Activated naive CD4-positive, alpha-beta T cell treated with anti-CD3 and anti-CD28 coated beads for 36 hours (primary cell): ENCODE data around the gene SELENON. TPM values are rescaled to one million over a fixed set of nuclear protein-coding genes. Genes with fewer than 3 reads are reported as not detected.

Source experiments
- CTCF ChIA-PET: fragments of 350-600 bp; sonication (Branson Sonifier 250); formaldehyde crosslinking; loops from one replicate; lab custom pipeline; 2021; ENCODE audit warnings: antibody characterized with exemption; lab: Charles Lee
- DNase-seq: peaks from one replicate; pipeline ENCODE4 v3.0.0-alpha.2; 2020
- H3K27ac Mint-ChIP-seq: one replicate; pipeline ENCODE4 v1.8.0; 2021; ENCODE audit warnings: mild to moderate bottlenecking, mixed read lengths
- H3K27me3 Mint-ChIP-seq: one replicate; pipeline ENCODE4 v1.8.0; 2021; ENCODE audit warnings: low read depth, mixed read lengths
- H3K36me3 Mint-ChIP-seq: one replicate; pipeline ENCODE4 v1.8.0; 2021; ENCODE audit warnings: low read depth, mixed read lengths
- H3K4me1 Mint-ChIP-seq: one replicate; pipeline ENCODE4 v1.8.0; 2021; ENCODE audit warnings: low read depth, mixed read lengths
- H3K4me3 Mint-ChIP-seq: one replicate; pipeline ENCODE4 v1.8.0; 2021; ENCODE audit warnings: mild to moderate bottlenecking, moderate library complexity, mixed read lengths
- H3K9me3 Mint-ChIP-seq: one replicate; pipeline ENCODE4 v1.8.0; 2021; ENCODE audit warnings: mixed read lengths
- intact Hi-C: fragments of 100-400 bp; cut with micrococcal nuclease; formaldehyde crosslinking; loops from one replicate; pipeline ENCODE4 v1.15.1; 2023
- total RNA-seq, 2 experiments: library from RNA; stranded (reverse); gene quantifications; one replicate each; pipeline ENCODE4 v1.2.3, GENCODE V29; 2021

The SELENON gene
- total RNA-seq, 2 experiments from 2014 or later: 27.8 to 28.6 TPM

- DNase-seq: no peak
- CTCF ChIA-PET: interaction anchor here (1.6 to 2.4 kb wide), 2 partner anchors 59 to 79 kb away, joined by 3 to 7 read pairs; no protein-coding TSS in a partner anchor
- Mint-ChIP-seq H3K9me3 (no peaks in the 10 kb centered on the region), H3K36me3 (peaks cover 2% of the 10 kb centered on the region), H3K4me3 (no peak overlapping the region), H3K27me3 (no peaks in the 10 kb centered on the region), H3K4me1 (peaks cover 76% of the 10 kb centered on the region), H3K27ac (no peak overlapping the region)
- intact Hi-C loops: no loop called here
Observed at GRCh38 chr1:25772692-25773245, 27.2 kb upstream of the SELENON start.

GRCh38 chr1:25773441-25774125, 26.4 kb upstream of the SELENON start:
- no peaks in the 10 kb centered on the region for H3K9me3 Mint-ChIP-seq
- CTCF ChIA-PET: interaction anchor here (0.7 to 3.1 kb wide), 8 partner anchors 17 to 154 kb away, joined by 3 to 16 read pairs (median 4); no protein-coding TSS in a partner anchor

GRCh38 chr1:25774206-25774803, 25.7 kb upstream of the SELENON start:
- peak overlapping the region; percentile 84 for H3K27ac Mint-ChIP-seq
- H3K4me1 Mint-ChIP-seq: peaks cover 78% of the 10 kb centered on the region
- intact Hi-C loops: loop anchor here (2.0 kb wide), 1 partner anchor 18 kb away; no protein-coding TSS in a partner anchor
- H3K27me3 Mint-ChIP-seq: no peaks in the 10 kb centered on the region
- peaks cover 2% of the 10 kb centered on the region for H3K36me3 Mint-ChIP-seq
- no peak for DNase-seq
- no peaks in the 10 kb centered on the region for H3K9me3 Mint-ChIP-seq
- CTCF ChIA-PET: interaction anchor here (0.7 to 3.1 kb wide), 12 partner anchors 18 to 155 kb away, joined by 3 to 16 read pairs (median 4); no protein-coding TSS in a partner anchor
- peak overlapping the region; percentile 65 for H3K4me3 Mint-ChIP-seq

More at GRCh38 chr1:25773441-25774125, 26.4 kb upstream of the SELENON start:
- intact Hi-C loops: loop anchor here (2.0 kb wide), 1 partner anchor 17 kb away; no protein-coding TSS in a partner anchor
- H3K4me3 Mint-ChIP-seq: no peak overlapping the region
- no peaks in the 10 kb centered on the region for H3K27me3 Mint-ChIP-seq
- H3K27ac Mint-ChIP-seq: peak overlapping the region; percentile 6
- H3K4me1 Mint-ChIP-seq: peaks cover 83% of the 10 kb centered on the region
- peaks cover 2% of the 10 kb centered on the region for H3K36me3 Mint-ChIP-seq
- no peak for DNase-seq

- H3K36me3 Mint-ChIP-seq: peaks cover 2% of the 10 kb centered on the region
- no peaks in the 10 kb centered on the region for H3K9me3 Mint-ChIP-seq
- H3K4me1 Mint-ChIP-seq: peaks cover 70% of the 10 kb centered on the region
- no peaks in the 10 kb centered on the region for H3K27me3 Mint-ChIP-seq
- H3K27ac Mint-ChIP-seq: peak overlapping the region; percentile 84
- CTCF ChIA-PET: interaction anchor here (1.0 to 3.1 kb wide), 9 partner anchors 21 to 156 kb away, joined by 3 to 16 read pairs (median 6); no protein-coding TSS in a partner anchor
- peak overlapping the region; percentile 65 for H3K4me3 Mint-ChIP-seq
- intact Hi-C loops: loop anchor here (1.0 to 5.0 kb wide), 5 partner anchors 18 to 159 kb away; partner anchors contain the start of gene MAN1C1
- peak; percentile 97 for DNase-seq
Observed at GRCh38 chr1:25774921-25775771, 24.8 kb upstream of the SELENON start.

- intact Hi-C loops: loop anchor here (5.0 kb wide), 1 partner anchor 82 kb away; no protein-coding TSS in a partner anchor
- Mint-ChIP-seq H3K4me1 (peaks cover 28% of the 10 kb centered on the region), H3K9me3 (no peaks in the 10 kb centered on the region), H3K4me3 (no peak overlapping the region), H3K27me3 (no peaks in the 10 kb centered on the region), H3K36me3 (no peaks in the 10 kb centered on the region), H3K27ac (no peak overlapping the region)
- DNase-seq: no peak
- CTCF ChIA-PET: interaction anchor here (0.7 to 2.0 kb wide), 3 partner anchors 16 to 154 kb away, joined by 4 to 7 read pairs (median 4); no protein-coding TSS in a partner anchor
Observed at GRCh38 chr1:25779388-25779787, 20.6 kb upstream of the SELENON start.

GRCh38 chr1:25779894-25780293, 20.1 kb upstream of the SELENON start:
- Mint-ChIP-seq H3K27ac (no peak overlapping the region), H3K4me1 (peaks cover 23% of the 10 kb centered on the region), H3K36me3 (no peaks in the 10 kb centered on the region), H3K27me3 (no peaks in the 10 kb centered on the region), H3K9me3 (no peaks in the 10 kb centered on the region), H3K4me3 (no peak overlapping the region)
- no peak for DNase-seq
- intact Hi-C loops: loop anchor here (5.0 kb wide), 1 partner anchor 83 kb away; no protein-coding TSS in a partner anchor
- CTCF ChIA-PET: interaction anchor here (0.7 to 2.0 kb wide), 3 partner anchors 16 to 155 kb away, joined by 4 to 7 read pairs (median 4); no protein-coding TSS in a partner anchor

GRCh38 chr1:25780318-25781129, 19.5 kb upstream of the SELENON start:
- Mint-ChIP-seq H3K27me3 (no peaks in the 10 kb centered on the region), H3K27ac (no peak overlapping the region), H3K4me3 (no peak overlapping the region), H3K9me3 (no peaks in the 10 kb centered on the region), H3K36me3 (no peaks in the 10 kb centered on the region), H3K4me1 (peaks cover 17% of the 10 kb centered on the region)
- intact Hi-C loops: no loop called here
- DNase-seq: no peak
- CTCF ChIA-PET: interaction anchor here (0.6 to 2.0 kb wide), 5 partner anchors 15 to 207 kb away, joined by 3 to 7 read pairs (median 4); no protein-coding TSS in a partner anchor

- peaks cover 14% of the 10 kb centered on the region for H3K4me1 Mint-ChIP-seq
- no peaks in the 10 kb centered on the region for H3K27me3 Mint-ChIP-seq
- intact Hi-C loops: no loop called here
- H3K36me3 Mint-ChIP-seq: no peaks in the 10 kb centered on the region
- DNase-seq: no peak
- H3K9me3 Mint-ChIP-seq: no peaks in the 10 kb centered on the region
- H3K4me3 Mint-ChIP-seq: no peak overlapping the region
- H3K27ac Mint-ChIP-seq: no peak overlapping the region
- CTCF ChIA-PET: interaction anchor here (0.7 to 2.0 kb wide), 3 partner anchors 15 to 169 kb away, joined by 3 to 7 read pairs (median 4); no protein-coding TSS in a partner anchor
Observed at GRCh38 chr1:25781130-25781433, 18.9 kb upstream of the SELENON start.

- Mint-ChIP-seq H3K27ac (peak overlapping the region; percentile 40), H3K4me1 (peaks cover 13% of the 10 kb centered on the region), H3K9me3 (no peaks in the 10 kb centered on the region), H3K4me3 (no peak overlapping the region), H3K36me3 (no peaks in the 10 kb centered on the region), H3K27me3 (no peaks in the 10 kb centered on the region)
- no peak for DNase-seq
- intact Hi-C loops: no loop called here
- CTCF ChIA-PET: no interaction called here
Observed at GRCh38 chr1:25782608-25783201, 17.3 kb upstream of the SELENON start.

- Mint-ChIP-seq H3K27me3 (no peaks in the 10 kb centered on the region), H3K4me1 (peaks cover 4% of the 10 kb centered on the region), H3K9me3 (no peaks in the 10 kb centered on the region), H3K27ac (peak overlapping the region; percentile 21), H3K4me3 (no peak overlapping the region), H3K36me3 (no peaks in the 10 kb centered on the region)
- intact Hi-C loops: no loop called here
- CTCF ChIA-PET: interaction anchor here (0.6 kb wide), 1 partner anchor 558 kb away, joined by 5 read pairs; no protein-coding TSS in a partner anchor
- no peak for DNase-seq
Observed at GRCh38 chr1:25784575-25785051, 15.4 kb upstream of the SELENON start.
